Activated naive CD8-positive, alpha-beta T cell treated with anti-CD3 and anti-CD28 coated beads, Interleukin-2, amount 50 U/mL, for 16 hours (primary cell): ENCODE results near the gene TECRL.

Experiments
- DNase-seq: peaks from one replicate; pipeline ENCODE4 v3.0.0-alpha.2; 2020; ENCODE audit warnings: low read depth, low spot score

The TECRL gene

DNA sequence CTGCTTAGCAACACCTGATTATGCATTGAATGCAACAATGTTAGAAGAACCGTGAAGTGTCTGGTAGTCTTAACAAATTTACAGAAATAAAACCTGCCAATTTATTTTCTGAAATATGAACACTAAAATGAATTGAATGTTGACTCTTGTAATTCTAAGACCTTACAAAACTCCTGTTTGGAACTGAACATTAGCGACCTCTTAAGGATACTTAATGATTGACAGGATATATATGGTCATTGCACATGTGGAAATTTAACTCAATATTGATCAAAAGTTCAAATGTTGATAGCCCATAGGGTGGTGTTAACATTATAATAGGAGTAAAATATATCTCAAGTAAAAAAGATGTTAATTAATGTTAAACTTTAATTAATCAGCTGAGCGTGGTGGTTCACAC lies 79.1 kb downstream of the TECRL start:
- DNase-seq: no peak

DNA sequence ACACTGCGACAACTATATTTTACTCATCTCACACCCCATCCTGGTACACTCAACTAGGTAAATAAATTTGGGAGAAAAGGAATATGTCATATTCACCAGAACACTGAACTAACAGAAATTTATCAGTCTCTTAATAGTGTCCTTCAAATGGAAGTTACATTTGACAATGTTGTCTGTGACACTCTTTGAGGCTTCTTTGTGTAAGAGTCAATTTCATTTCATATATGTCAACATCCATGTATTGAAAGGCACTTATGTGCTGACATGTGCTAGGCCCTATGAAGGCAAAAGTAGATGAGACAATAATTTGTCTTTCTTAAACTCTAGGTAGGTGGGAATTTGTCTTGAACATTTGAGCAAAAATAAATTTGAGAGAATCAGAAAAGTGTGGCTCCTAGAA lies 82.0 kb downstream of the TECRL start:
- DNase-seq: no peak

DNA sequence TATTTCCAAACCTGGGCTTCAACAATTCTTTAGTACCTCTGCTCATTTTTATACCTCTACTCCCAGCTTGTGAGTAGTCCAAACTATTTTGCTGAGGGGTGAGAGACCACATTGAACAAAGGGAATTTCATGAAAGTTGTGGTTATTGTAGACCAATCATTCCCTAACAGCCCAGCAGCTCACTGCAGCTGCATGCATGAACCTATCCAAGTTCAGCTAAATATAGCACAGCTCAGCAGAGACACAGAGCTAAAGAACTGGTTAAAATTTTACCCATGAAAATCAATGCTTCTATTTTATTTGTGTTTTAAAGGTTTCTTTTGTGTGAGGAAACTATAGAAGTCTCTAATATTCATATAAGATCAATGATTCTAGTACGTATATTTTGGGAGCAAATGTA lies 82.7 kb downstream of the TECRL start:
- DNase-seq: no peak

- no peak for DNase-seq
These were observed 103.0 kb downstream of the TECRL start for GRCh38 chr4:64306255-64306565.

DNA sequence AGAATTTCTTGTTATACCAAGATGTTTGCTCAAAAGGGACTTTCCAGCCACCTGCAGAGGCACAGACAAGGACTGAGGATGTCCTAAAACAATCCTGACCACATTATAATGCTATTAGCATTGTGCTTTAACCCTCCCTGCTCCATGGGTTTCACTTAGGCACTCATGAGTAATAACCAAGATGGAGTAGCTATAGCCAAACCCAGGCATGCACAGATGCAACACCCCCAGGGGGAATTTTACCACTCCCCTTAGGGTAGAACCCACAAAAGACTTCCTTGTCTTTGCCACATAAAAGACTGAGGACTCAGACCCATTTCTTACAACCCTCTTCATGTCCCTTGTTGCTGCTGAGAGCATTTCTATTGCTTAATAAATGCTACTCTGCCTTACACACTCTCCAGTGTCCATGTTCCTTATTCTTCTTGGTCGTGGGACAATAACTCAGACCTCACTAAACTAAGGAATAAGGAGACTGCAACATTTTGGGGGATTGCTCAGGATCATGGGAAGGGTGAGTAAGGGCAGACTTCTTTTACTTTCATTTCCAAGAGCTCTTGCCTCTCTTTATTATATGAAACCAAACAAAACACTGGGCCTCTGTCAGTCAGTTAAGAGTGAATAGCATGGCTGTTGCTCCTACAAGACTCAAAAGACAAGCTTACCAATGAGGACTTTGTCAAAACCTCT lies 103.5 kb downstream of the TECRL start:
- no peak for DNase-seq

GRCh38 chr4:64272432-64272831 lies 136.8 kb downstream of the TECRL start:
- no peak for DNase-seq

DNA sequence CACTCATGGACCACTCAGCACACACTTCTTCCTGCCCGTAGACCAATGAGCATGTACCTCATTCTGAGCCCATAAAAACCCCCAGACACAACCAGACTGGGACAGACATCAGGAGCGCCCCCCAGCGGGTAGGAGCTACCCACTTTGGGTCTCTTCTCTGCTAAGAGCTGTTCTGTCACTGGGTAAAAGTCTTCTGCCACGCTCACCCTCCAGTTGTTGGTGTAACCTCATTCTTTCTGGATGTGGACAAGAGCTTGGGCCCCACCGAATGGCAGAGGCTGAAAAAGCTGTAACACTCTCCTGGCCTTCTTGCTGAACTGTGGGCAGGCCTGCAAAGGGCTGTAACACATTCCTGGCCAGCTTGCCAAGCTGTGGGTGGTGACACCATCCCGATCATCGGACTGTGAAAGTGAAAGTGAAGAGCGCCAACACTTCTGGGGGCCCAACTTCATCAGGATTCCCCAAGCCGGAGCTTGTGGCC lies 137.6 kb downstream of the TECRL start:
- no peak for DNase-seq

DNA sequence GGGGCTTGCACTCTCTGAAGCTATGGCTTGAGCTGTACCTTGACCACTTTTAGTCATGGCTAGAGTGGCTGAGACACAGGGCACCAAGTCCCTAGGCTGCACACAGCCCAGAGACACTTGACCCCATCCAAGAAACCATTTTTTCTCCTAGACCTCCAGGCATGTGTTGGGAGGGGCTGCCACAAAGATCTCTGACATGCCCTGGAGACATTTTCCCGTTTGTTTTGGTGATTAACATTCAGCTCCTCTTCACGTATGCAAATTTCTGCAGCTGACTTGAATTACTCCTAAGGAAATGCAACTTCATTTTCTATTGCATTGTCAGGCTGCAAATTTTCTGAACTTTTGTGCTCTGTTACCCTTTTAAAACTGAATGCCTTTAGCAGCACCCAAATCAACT lies 142.6 kb downstream of the TECRL start:
- DNase-seq: no peak

DNA sequence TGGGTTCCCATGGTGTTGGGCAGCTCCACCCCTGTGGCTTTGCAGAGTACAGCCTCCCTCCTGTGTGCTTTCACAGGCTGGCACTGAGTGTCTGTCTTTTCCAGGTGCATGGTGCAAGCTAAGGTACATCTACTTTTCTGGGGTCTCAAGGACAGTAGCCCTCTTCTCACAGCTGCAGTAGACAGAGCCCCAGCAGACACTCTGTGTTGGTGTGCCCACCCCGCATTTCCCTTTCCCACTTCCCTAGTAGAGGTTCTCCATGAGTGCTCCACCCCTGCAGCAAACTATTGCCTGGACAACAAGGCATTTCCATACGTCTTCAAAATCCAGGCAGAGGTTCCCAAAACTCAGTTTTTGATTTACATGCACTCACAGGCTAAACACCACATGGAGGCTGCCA lies 143.0 kb downstream of the TECRL start:
- DNase-seq: no peak

DNA sequence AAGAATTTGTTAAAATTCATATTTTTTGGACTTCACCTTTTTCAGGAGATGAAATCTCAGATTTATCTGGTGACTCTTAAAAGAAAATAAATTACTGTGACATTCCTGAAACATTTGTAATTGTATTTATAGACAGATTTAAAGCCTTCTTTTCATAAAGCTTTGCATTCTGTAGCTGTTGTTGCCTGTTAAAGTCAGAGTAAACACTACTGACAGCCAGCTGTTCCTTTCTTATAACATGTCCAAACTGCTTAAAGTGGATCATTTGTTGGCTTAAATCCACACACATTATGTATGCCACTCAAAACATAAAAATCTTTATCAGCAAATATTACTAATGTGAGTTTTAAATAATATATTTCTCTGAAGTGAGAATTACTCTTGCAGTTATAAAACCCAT lies 157.5 kb downstream of the TECRL start:
- no peak for DNase-seq

DNA sequence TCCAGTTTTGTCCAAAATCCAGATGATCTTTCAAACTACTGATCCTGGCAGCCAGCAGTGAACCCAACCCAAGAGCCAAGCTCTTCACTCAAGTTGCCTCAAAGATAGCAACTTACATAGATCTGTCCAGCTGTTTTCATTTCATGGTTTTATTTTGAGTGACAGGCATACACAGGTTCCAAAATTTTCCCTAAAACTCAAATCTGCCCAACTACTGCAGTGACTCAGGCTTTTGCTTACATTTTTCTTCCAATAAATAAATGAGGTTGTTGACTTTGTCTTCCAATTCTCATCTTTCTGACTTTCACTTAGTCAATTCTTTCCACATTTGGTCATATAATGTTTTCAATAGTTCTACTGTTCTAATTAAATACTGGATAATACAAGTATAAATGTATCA lies 158.8 kb downstream of the TECRL start:
- DNase-seq: no peak

DNA sequence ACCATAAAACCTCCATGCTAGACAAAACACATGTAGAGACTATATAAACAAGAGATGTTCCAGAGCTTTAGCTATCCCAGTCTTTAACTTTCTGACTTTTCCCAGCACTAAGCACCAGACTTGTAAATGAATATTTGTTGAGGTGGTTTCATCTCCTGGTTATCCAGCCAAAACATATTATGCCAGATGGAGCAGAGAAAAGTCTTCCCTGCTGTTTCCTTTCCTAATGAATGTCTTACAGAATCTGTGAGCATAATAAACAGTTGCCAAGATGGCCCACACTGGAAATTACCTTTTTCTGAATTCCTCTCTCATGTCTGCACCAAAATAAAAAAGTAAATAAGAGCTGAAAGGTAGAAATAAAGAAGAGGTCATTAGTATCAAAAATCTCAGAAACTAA lies 159.2 kb downstream of the TECRL start:
- DNase-seq: no peak

DNA sequence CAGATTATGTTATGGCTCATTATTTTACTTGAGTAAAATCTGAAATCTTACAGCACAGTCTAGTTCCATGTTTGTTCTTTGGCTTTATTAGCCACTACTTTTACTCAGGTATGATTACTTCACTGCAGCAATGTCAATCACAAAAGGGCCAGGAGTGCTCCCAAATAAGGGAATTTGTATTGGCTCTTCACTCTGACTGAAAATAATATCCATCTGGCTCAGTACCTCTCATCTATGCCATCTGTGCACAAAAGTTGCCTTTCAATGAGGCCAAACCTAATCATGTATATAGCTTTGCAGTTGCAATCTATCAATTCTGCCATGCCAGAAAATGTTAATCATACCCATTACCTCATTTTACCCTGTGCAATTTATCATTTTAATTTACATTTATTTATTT lies 161.1 kb downstream of the TECRL start:
- no peak for DNase-seq

DNA sequence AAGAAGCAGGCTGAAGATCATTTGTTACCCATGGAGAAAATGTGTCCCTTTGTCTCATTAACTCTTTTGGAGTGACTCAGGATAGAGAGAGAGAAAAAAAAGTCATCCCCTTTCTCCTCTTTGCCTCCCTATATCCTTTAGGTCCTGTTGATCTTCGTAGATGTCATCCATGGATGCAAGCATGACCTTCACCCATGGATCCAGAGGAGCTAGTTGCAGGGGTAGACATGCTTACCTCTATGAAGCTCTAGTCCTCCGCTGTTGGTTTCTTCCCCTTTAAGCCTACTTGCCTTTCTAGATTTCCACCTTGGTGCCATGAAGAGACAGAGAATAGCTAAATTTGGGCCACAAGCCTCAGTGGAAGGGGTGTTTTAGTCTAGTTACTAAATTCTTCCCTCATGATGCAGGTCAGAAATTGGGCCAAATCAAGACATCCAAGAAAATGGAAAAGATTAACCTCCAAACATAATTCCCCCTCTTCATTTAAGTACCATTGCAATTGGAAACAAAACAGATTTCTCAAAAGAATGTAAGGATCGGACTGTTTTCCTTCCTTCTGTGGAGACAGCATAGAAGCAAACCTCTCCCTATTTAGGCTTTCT lies 178.4 kb downstream of the TECRL start:
- no peak for DNase-seq
